HG03064 (cell line): ENCODE data around the gene DIAPH2.

ENCODE experiments used
- ATAC-seq: cut with Tn5 transposase; IDR thresholded peaks from one replicate; pipeline ENCODE4 v1.9.1; 2021; ENCODE audit warnings: low read depth; ENCODE audit not compliant: unreplicated experiment

Gene DIAPH2

DNA sequence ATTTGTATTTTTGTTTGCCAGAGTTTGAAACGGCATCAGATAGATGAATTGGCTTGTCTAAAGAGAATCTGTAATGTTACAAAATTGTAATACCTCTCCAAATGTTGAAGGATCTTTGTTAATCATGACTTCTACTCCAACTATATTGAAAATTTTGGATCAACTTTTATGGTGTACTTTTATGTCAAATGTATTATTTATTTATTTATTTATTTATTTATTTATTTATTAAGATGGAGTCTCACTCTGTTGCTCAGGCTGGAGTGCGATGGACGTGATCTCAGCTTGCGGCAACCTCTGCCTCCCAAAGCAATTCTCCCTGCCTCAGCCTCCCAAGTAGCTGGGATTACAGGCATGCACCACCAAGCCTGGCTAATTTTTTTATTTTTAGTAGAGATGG, 235.0 kb downstream of the DIAPH2 start:
- ATAC-seq, result no peak

DNA sequence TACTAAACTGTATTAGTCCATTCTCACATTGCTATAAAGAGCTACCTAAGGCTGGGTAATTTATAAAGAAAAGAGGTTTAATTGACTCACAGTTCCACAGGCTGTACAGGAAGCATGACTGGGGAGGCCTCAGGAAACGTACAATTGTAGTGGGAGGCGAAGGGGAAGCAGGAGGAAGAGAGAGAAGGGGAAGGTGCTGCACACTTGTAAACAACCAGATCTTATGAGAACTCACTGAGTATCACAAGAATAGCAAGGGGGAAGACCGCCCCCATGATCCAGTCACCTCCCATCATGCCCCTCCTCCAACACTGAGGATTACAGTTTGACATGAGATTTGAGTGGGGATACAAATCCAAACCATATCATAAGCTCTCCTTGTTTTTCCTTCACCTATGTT, 239.9 kb downstream of the DIAPH2 start:
- ATAC-seq, result no peak

DNA sequence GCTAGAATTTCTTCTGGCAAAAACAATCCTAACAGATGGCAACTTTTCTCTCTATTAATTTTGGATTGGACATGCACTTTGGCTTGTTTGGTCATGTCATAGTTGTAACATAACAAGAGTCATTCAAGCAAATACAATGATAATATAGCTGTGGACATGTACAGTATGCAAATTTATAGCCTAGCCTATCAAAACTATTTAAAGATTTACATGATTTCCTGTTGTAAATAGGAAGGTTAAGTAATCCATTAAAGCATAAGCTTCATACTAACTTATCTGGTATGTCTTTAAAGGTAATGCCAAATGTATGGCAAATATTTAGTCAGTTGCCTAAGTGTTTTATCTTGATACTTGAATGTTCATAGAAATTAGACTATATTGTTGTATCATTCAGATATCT, 244.4 kb downstream of the DIAPH2 start:
- no peak for ATAC-seq

DNA sequence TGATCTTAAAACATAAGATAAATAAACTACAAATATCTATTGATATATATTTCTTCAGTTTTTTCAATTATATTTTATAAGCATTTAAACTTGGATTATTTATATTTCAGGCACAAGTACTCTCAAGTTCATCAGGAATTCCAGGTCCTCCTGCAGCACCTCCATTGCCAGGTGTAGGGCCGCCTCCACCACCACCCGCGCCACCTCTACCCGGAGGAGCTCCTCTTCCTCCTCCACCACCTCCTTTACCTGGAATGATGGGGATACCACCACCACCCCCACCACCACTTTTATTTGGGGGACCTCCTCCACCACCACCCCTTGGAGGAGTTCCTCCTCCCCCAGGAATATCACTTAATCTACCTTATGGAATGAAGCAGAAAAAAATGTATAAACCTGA, 273.1 kb downstream of the DIAPH2 start:
- no peak for ATAC-seq

DNA sequence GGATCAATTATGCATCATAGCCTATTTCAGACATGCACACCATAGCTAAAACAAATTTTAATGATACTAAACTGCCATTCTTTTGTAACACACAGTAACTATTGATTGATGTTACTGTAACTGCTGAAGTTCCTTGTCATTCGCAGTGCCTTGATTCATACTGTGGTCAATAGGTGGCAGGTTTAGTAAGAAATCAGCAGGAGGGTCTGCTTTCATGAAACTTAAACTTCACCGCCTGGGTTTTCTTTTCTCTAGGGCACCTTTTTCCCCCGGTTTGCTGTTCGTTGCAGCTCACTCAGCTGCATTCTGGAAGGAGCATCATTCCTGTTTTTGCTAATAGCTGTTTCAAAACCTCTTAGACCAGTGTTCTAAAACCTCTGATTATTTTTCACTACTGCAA, 287.2 kb downstream of the DIAPH2 start:
- ATAC-seq, result no peak

DNA sequence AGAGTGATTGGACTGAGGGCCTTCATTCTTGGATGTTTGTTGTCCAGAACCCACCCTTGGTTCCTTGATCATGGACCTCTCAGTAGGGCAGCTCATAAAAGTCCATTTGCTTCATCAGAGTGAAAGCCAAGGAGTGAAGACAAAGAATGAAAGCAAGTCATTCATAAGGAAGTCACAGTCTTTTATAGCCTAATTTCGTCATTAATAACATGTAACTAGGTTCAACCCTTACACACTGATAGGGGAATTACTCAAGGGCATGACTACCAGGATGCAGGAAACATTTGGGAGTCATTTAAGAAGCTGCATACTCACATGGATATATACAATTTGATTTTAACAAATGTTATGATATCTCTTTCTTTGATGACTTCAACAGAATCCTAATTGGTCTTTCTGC, 294.3 kb downstream of the DIAPH2 start:
- no peak for ATAC-seq

DNA sequence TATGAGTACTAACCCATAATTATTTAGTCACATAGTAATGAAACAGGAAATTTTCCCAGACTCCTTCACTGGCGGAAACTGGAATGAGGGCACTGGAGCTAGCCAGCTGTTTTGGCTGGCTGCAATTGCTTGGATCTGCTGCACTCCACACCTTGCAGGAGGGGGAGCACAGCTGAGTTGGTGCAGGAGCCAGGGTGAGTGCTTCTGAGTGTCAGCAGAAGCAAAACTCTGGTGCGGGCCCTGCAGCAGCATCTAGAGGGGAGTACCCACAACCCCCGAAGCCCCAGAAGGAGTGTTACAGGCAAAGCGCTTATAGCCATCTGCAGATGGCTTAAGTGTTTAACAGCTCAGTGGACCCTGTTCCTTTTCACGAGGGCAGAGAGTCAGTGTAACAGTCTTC, 295.1 kb downstream of the DIAPH2 start:
- no peak for ATAC-seq

DNA sequence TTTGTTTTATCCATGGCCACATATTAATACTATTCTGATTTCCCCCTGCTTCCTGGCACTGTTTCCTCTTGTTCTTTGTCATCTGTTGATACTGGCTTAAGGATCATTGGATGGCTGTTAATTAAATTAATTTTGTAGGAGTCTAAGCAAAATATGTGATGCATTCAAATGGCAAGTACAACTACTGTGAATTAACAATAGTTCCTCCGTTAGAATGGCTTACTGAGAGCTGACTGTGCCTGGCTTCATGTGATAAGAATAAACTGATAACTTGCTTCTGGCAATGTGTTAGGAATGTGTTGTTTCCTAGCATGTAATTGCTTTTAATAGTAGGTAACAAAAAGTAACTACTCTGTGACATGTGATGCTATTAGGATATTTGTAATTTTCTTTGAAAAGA, 297.5 kb downstream of the DIAPH2 start:
- no peak for ATAC-seq

DNA sequence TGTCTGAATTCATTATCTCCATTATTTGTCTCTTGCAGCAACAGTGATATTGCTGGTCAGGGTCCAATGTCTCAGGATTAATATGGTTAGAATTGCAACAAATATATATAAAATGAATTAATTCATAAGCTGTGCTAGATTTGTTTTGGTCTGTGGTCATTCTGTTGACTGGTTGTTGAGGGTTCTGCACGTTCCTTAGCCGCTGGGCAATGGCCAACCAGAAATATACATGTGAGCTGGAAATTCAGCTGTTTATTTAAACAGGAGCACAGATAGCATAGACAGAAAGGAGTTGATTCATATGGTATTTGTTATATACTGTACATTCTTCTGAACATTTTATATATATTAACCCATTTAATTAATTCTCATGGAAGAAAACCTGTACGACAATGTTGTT, 299.9 kb downstream of the DIAPH2 start:
- ATAC-seq, result no peak

DNA sequence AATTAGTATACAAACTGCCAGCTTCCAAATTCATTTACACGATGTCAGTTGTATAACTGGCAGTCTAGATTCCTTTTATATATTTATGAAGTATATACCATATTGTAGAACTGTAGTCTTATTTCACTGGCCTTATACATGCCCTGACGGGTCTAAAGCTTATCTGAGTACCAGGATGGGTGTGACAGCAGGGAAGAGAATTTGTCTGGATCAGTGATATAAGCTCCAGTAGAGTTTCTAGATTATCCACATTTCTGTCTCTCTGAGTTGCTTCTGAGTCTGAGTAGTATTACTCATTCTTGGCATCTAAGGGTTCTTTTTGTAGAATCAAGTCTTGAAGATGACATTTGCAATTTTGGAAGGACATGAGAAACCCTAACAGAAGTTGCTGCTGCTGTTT, 300.4 kb downstream of the DIAPH2 start:
- ATAC-seq, result no peak

DNA sequence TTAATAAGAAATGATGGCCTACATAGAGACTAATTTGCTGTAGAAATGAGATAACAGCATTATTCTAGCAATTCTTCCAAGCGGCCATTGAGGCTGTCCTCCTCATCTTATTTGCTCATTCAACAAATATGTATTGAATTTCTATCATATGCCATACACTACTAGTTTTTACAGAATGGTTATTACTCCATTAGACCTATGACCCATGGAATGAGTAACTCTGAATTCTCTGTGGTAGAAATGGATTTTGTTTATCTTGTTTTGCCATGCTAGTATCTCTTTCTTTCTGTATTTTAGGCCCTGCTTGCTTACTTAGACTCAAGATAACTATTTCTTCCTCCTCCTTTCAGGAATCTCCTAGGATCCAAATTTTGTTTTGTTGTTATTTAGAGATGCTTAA, 302.6 kb downstream of the DIAPH2 start:
- no peak for ATAC-seq

DNA sequence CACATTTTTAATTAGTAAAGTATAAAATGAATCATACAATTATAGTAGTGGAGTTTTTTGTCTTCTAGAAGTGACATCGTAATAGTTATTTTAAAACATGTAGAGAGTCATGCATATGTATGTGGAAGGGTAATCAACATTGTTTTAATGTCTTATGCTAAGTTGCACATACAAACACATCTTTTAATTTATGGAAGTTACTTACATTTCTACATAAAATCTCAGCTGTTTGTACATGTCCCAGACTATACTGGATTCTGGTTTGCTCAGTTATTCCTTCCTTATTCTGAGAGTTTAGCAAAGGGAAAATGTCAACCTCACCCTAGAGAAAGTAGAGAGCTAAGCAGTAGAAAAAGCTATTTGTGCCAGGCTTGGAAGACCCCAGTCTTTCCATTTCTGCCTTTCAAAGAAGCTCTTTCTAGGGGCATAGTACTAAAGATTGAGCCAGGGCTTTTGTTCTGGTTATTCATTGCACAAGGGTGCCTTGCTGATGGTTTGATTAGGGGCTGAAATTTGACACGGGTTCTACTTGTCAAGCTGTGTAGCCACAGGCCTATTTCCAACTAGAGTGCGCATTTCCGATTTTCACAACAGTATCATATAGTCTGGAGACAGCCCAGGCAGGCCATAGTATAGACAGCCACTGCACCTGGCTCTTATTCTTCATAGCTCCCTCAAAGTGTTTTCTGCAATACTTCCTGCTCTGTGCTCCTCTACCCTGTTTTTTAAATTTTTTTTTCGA, 305.4 kb downstream of the DIAPH2 start:
- no peak for ATAC-seq

DNA sequence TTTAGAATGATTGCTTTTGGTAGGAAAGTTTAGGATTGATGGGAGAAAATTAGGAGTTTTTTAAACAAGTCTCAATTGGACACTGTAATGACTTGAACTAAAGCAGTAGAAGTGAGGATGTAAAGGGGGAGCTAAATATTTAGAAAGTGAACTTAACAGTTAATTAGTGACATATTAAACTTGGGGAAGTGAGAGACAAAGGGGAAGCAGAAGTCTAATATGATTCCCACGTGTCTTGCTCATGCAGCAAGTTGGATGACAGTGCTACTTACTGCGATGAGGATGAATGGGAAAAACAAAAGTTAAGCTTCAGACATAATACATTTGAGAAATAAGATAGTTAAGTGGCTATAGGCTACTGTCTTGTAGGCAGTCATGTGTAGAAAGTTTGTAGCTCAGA, 309.5 kb downstream of the DIAPH2 start:
- ATAC-seq, result no peak

DNA sequence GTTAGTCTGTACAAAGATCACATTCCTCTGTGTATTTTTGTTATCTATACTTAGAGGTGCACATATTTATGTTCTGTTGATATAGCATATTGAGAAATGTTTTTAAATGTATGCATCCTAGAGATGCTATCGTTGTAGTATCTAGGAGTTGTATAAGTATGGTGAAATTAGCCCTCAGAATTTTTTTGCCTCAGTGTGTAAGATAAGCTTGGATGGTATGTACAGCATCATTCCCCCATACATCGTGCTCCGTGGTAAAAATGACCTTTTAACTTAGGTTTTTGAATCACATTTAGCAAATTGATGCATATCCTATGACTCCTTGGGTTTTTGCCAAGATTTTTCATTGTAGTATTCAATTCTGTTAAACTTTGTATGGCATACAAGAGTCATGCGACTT, 312.6 kb downstream of the DIAPH2 start:
- ATAC-seq, result no peak

DNA sequence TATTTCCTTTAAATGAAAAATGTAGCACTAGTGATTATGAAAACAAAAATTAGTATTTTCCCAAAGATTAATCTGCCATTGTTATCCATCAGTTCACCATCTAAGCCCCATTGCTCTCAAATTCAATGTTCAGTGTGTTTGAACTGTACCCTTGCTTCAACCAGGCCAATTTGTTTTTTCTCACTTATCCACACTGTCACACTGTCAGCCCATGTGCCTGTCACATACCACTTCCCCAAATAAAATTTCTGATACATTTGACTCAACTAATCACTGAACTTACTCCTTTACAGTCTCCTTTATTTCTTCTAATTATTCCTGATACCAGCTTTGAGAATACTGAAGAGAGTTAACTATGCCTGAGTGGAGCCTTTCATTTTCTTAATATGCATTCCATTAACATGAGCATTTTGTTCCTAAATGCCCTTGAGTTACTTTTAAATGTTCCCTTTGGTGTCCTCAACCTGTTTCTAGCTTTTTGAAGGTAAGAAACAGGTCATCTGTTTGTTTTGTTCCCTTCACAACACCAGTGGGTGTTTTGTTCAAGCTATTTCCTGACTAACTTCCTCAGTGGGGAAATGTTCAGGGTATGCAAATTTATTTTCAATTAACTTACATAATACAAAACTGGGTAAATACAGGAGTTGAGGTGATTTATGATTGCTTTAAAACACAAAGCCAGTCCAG, 316.2 kb downstream of the DIAPH2 start:
- no peak for ATAC-seq

DNA sequence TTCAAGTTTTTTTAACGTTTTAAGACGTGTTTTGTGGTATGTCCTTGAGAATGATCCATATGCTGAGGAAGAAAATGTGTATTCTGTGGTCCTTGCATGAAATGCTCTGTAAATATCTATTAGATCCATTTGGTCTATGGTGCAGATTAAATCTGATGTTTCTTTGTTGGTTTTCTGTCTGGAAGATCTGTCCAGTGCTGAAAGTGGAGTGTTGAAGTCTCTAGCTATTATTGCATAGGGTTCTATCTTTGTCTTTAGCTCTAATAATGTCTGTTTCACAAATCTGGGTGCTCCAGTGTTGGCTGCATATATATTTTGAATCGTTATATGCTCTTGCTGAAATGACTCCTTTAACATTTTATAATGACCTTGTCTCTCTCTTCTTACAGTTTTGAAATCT, 321.5 kb downstream of the DIAPH2 start:
- no peak for ATAC-seq

DNA sequence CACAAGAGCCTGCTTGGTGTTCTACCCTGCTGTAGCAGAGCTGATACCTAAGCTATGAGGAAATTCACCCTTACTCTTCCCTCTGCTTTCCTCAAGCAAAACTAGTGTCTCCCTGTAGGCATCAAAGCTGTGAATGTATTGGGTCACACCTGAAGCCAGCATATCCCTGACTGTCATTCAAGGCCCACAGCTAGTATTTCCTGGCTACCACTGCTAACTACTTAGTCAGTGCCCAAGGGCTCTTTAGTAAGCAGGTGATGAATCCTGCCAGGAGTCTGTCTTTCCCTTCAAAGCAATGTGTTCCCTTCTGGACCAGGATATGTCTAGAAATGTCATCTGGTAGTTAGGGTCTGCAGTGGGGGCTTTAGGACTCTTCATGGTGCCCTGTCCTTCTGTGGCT, 324.7 kb downstream of the DIAPH2 start:
- no peak for ATAC-seq

DNA sequence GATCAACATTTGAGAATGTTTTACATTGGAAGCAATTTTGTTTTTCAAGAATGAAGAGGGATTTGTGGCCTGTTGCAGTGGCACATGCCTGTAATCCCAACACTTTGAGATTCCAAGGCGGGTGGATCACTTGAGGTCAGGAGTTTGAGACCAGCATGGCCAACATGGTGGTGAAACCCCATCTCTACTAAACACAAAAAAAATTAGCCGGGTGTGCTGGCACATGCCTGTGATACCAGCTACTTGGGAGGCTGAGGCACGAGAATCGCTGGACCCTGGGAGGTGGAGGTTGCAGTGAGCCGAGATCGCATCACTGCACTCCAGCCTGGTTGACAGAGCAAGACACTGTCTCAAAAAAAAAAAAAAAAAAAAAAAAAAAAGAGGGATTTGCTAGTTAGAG, 326.9 kb downstream of the DIAPH2 start:
- no peak for ATAC-seq

DNA sequence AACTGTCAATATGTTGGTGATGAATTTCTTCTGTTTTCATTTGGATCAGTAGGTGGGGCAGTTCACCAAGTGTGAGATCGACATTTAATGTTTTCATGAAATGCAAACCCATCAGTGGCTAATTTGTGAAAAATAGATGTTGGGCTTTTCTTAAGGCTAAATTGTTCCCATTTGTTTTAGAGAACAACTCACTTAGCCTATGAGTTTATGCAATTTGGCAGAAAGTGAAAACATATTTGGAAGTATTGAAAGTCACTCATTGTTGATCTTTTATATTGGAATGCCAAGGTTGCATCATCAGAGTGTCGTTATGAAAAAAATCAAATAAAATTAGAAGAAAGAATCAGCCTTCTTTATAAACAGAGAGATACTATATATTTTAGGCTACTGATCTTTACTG, 331.5 kb downstream of the DIAPH2 start:
- ATAC-seq, result no peak

DNA sequence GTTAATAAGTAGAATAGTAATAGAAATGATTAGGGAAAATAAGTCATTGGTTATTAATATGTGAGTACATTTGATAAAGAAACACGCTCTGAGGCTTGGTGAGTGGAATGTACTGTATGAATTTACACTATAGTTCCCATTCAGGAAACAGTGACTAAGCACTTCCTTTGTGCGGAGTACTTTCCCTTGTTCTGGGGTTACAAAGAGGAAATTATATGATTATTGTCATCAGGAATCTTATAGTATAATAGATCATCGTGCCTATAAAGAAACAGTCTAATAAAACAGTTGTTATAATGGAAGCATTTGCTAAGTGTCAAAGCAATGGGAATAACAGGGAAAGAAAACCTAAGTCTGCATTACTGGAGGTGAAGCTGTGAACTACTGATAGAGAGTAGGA, 337.0 kb downstream of the DIAPH2 start:
- ATAC-seq, result no peak

DNA sequence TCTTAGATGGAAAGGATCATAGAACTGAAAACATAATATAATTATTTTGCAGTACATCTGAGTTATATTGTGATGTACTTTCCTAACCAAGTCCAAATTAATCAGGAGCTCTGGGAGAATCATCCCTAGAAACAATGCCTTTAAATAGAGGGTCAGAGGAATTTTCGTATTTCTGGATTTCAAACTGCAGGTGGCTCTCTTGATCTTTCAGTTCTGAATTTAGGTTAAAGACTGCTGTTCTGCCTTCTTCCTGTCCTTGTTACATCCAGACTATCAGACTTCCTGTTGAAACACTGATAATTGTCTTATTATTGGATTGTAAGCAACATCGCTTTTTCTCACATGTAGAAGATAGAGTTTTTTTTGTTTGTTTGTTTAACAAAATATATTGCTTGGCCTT, 341.8 kb downstream of the DIAPH2 start:
- ATAC-seq, result no peak

DNA sequence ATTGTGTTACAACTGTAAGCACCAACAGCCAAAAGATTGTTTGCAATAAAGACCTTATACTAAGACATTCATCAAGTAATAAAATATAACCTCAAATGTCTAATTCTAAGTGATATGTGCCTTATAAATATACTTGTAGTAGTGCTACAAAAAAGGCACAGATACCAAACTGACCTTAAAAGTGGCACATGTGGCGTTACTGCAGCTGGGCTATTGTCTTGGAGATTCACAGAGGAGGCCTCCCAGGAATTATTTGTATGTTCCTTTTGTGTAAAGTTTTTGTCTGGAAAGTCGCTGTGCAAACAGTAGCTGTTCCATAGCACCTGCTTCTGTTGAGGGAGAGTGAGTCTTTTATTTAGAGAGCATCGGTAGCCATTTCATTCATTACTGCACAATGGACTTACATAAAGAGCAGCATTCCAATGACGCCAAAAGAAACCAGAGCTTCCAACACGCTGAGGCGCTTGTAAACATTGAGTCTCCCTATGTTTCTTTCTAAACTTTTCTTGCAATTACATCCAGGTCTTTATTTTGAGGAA, 342.8 kb downstream of the DIAPH2 start:
- ATAC-seq, result no peak
